GM18861 (cell line): ENCODE measurements around the gene ERVK3-1.
"Not testable (repeated sequence)": the region's sequence is repeated elsewhere in the genome, so short reads cannot be mapped to it uniquely, and the experiment has no call there.

Experiments
- ATAC-seq: cut with Tn5 transposase; IDR thresholded peaks from one replicate; pipeline ENCODE4 v1.9.1; 2021; ENCODE audit not compliant: unreplicated experiment

Gene ERVK3-1

DNA sequence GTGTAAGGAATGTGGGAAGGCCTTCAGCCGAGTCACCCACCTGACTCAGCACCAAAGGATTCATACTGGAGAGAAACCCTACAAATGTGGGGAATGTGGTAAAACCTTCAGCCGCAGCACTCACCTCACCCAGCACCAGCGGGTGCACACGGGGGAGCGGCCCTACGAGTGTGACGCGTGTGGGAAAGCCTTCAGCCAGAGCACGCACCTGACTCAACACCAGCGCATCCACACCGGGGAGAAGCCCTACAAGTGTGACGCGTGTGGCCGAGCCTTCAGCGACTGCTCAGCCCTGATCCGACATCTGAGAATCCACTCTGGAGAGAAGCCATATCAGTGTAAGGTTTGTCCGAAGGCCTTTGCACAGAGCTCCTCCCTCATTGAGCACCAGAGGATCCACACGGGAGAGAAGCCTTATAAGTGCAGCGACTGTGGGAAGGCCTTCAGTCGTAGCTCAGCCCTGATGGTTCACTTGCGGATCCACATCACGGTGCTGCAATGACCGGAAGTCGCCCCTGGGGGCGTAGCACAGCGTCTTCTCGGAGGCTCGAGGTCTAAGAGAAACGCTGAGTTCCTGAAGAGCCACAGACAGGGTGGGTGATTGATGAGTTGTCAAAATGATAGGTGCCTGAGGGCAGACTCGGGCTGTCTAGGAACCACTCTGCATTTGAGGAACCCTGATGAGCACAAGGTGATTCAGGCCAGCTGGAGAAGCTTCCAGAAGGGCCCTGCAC is 33.8 kb downstream of the ERVK3-1 start:
- ATAC-seq: no peak

GRCh38 chr19:58345558-58345957 is 40.4 kb downstream of the ERVK3-1 start:
- no peak for ATAC-seq

- ATAC-seq: peak; percentile 65
These were observed 42.1 kb downstream of the ERVK3-1 start for GRCh38 chr19:58346961-58347929.

DNA sequence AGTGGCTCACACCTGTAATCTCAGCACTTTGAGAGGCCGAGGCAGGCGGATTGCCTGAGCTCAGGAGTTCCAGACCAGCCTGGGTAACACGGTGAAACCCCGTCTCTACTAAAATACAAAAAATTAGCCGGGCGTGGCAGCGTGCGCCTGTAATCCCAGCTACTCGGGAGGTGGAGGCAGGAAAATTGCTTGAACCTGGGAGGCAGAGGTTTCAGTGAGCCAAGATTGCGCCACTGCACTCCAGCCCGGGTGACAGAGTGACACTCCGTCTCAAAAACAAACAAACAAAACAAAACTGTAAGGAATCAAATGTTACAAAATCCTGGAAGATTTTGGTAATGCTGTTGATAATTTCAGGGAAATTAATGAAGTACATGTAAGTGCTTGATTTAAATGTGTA is 42.9 kb downstream of the ERVK3-1 start:
- not testable (repeated sequence) for ATAC-seq

GRCh38 chr19:58349590-58349989 is 44.4 kb downstream of the ERVK3-1 start:
- ATAC-seq: no peak

GRCh38 chr19:58350001-58350861 is 45.1 kb downstream of the ERVK3-1 start:
- ATAC-seq: no peak

DNA sequence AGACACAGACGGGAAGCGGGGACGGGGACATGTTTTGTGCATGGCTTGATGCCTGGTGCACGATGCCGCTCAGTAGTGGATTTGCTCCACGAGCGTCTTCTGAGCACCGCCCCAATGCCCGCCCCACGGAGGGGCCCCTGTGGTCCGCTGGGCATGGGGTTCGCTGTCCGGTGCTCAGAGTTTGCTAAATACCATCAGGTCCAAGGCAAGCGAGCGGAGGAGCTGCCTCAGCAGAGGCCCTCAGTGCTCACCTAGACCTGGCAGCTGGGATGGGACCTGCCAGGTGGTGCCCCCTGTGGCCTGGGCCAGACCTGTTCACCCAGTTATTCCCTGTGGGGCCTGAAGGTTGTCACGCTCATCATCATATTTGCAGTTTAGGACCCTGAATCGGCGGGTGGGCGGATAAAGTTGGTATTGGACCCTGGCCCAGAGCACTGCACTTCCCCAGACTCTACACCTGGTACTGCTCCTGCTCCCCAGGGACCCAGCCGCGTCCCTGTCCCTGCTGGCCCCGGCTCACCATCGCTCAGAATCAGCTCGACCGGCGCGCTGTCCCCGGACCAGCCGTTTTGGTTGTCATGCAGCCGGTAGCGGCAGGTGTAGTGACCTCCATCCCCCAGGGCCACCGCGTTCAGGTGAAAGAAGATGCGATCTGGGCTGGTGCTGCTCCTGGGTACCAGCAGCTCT is 45.8 kb downstream of the ERVK3-1 start:
- no peak for ATAC-seq

- ATAC-seq: no peak
These were observed 46.3 kb downstream of the ERVK3-1 start for GRCh38 chr19:58351558-58351878.

- no peak for ATAC-seq
These were observed 47.0 kb downstream of the ERVK3-1 start for GRCh38 chr19:58351990-58352755.

- ATAC-seq: no peak
These were observed 47.8 kb downstream of the ERVK3-1 start, which contains the start of gene A1BG for GRCh38 chr19:58352760-58353671. Gene A1BG, minus strand, starts transcription at chr19:58353492. Its CDS starts 55 bp downstream, at chr19:58353437.

DNA sequence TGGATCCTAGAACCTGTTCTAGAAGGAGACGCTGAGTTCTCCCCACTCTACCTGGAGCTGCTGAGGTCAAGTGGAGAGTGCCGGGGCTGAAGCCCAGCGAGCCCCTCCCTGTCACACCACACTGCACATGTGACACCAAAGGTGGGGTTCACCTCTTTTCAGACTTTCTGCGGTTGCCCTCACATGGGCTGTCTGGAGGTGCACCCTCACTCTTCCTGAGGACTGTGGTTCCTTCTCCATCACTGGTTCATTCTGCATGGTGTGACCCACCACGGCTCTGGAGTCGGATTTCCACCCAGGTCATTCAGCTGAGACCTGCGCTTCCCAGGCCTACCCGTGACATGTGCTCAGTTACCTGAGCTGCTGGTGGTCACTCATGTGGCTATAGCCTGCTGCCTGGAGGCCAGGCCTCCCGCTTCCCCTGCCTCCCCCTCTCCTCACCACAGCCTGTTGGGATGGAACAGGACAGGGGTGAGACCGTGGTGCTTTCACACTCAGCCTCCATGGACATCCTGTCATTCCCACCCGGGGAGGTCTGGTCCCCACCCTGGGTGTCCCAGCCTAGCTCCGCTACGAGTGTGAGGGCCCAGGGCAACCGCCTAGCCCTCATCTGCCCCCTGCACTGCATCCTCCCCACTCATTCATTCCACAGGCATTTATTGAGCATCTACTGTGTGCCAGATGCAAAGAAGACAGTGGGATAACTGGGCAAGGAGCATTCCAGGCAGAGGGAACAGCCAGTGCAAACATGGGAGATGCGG is 48.7 kb downstream of the ERVK3-1 start:
- ATAC-seq: no peak

GRCh38 chr19:58354478-58355030 is 49.4 kb downstream of the ERVK3-1 start:
- no peak for ATAC-seq

DNA sequence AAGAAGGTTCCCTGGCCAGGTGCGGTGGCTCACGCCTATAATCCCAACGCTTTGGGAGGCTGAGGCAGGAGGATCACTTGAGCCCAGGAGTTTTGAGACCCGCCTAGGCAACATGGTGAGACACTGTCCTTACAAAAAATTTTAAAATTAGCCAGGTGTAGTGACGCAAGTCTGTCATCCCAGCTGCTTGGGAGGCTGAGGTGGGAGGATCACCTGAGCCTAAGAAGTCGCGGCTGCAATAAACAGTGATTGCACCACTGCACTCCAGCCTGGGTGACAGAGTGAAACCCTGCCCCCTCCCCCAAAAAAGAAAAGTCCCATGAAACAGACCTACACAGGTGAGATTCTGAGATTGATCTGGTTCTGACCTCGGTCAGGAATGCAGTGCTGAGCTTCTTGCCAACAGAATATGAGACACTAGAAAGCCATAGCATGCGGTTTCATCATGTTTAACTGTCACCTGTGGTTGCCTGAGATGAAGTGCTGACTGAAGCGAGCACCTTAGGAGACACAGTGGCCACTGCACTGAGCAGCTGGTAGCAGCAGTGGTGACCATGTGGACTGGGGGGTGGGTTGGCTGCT is 50.1 kb downstream of the ERVK3-1 start:
- no peak for ATAC-seq

DNA sequence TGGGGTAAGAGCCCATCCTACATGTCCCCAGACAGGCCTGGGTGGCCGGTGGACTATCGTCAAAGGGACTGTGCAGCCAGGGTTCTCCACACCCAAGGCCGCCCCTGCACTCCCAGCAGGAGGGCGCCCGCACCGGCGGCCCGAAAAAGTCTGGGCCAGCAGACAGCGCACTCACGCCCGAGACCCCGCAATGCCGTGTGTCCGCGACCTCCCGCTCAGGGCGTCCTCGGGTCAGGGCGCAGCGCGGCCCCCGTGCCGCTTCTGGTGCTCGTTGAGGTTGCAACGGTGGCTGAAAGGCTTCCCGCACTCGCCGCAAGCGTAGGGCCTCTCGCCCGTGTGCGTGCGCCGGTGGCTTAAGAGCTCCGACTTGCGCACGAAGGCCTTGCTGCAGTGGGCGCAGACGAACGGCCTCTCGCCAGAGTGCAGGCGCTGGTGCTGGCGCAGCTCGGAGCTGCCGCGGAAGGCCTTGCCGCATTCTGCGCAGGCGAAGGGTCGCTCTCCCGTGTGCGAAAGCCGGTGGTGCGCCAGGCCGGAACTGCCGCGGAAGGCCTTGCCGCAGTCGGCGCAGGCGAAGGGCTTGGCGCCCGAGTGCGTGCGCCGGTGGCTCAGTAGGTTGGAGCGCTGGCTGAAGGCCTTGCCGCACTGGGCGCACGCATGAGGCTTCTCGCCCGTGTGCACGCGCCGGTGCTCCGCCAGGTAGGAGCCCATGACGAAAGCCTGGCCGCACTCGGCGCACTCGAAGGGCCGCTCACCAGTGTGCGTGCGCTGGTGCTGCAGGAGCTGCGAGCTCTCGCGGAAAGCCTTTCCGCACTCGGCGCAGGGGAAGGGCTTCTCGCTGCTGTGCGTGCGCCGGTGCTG is 51.0 kb downstream of the ERVK3-1 start:
- ATAC-seq: no peak

DNA sequence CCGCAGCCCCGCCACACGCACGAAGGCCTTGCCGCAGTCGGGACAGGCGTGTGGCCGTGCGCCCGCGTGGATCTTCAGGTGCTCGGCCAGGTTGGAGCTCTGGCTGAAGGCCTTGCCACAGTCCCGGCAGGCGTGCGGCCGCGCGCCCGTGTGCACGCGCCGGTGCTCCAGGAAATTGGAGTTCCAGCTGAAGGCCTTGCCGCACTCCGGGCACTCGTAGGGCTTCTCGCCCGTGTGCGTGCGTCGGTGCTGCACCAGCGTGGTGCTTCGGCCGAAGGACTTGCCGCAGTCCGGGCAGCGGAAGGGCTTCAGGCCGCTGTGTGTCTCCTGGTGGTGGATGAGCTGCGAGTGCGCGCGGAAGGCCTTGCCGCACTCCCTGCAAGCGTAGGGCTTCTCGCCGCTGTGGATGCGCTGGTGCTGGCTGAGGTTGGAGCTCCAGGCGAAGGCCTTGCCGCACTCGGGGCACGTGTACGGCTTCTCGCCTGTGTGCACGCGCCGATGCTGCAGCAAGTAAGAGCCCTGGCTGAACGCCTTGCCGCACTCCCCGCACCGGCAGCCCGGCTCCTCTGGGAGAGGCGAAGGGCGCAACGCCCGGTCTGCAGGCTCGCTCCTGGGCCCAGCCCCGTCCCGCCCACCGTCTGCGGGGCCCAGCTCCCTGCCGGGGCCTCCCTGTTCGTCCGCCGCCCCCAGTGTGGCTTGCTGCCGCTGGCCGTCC is 51.7 kb downstream of the ERVK3-1 start:
- ATAC-seq: no peak
